Medulla oblongata (tissue), 1 donor: ENCODE results near the gene NTNG1.
A peak's percentile ranks its signal among the peaks of the same experiment; 100 is the strongest.

Experiments used
- DNase-seq: peaks from one replicate; pipeline ENCODE4 v3.0.0-alpha.2; 2015; ENCODE audit errors: extremely low spot score

The NTNG1 gene

GRCh38 chr1:107262467-107263286 is 121.8 kb downstream of the NTNG1 start:
- no peak for DNase-seq

DNA sequence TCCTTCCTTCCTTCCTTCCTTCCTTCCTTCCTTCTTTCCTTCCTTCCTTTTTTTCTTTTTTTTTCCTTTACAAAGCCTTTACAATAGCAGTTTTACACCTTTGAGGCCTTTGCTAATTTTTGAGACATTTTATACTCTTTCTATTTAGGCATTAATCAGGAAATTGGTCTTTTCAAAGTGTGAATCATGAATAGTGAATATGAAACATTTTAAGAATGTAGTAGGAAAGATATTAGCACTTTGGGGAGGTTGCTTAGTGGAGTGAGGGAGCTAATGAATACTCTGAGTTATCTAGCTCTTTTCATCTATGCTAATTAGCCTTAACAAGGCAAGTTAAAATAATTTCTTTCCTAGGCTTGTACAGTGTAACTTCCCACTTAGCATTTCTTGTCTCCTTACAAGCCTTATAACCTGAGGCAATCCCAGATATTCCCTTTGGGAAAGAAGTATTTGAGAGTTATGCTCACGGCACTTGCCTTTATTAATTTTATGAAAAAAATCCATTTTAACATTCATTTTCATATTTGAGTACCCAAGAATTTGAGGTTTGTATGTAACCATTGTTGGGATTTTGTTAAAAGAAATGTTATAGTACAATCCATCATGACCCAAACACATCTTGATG is 122.6 kb downstream of the NTNG1 start:
- DNase-seq = no peak

DNA sequence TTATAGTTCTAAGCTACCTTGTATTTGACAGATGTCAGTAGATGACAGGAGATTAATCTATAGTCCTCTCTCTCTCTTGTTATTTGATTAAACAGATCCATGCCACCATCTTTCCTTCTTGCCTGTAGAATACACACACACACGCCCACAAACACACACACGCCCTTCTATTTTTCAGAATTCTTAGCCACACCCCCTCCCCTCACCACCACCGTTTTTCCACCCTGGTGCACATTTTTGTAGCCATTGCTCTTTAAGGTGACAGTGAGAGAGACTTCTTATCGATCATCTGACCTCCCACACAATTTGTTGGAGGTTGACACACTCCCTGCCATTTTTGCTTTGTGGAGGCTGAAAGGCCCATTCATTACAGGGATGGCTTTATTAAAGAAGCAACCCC is 123.2 kb downstream of the NTNG1 start:
- DNase-seq = no peak

- no peak for DNase-seq
Measured at GRCh38 chr1:107264561-107264960, 123.7 kb downstream of the NTNG1 start.

DNA sequence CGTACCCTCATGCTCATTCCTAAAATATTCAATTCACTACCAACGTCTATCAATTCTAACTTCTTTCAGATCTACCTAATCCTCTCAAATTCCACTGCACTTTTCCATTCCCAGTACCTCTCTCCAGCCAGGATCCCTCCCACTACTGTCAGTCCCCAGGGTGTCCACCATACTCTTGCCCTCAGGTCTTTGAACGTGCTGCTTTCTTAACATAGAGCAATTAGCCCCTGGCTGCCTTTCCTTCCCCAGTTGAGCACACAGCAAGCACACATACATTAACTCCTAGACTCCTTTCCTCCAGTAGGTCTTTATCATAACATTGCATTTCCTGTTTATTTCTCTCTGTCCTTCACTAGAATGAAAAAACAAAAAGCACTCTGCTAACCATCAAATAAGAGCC is 126.7 kb downstream of the NTNG1 start:
- DNase-seq = no peak

GRCh38 chr1:107272321-107272720 is 131.5 kb downstream of the NTNG1 start:
- DNase-seq = no peak

- no peak for DNase-seq
Measured at GRCh38 chr1:107273515-107273914, 132.7 kb downstream of the NTNG1 start.

DNA sequence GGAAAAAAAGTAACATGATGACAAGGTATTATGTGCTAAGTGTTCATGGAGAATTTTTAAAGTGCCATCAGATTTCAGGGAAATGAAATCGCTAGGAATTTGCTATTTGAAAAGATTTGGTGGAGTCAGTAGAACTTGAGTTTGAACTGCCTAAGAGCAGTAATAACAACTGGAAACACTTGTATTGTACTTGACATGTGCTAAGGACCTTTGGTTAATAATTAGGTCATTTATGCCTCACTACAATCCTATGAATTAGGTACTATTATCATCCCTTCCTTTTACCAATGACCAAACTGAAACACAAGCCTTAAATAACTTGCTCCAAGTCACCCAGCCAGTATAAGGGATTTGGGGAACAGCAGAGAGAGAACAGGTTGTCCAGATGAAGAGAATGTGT is 133.4 kb downstream of the NTNG1 start:
- no peak for DNase-seq

DNA sequence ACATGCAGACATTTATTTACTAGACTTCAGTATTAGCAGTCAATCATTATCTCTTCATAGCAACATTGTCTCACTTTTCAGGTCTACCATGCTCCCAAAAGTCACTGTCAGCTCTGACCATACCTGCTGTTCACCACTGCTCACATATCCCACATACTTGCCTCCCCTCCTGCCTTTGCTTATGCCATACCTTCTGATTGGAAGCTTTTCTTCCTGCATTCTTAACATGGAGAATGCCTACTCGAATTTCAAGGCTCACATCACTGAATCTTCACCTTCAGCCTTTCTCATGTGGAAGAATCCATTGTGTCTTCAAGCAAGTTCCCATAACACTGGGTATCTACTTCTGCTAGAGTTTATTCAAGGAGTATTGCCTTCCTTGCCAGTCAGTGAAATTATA is 135.4 kb downstream of the NTNG1 start:
- no peak for DNase-seq

DNA sequence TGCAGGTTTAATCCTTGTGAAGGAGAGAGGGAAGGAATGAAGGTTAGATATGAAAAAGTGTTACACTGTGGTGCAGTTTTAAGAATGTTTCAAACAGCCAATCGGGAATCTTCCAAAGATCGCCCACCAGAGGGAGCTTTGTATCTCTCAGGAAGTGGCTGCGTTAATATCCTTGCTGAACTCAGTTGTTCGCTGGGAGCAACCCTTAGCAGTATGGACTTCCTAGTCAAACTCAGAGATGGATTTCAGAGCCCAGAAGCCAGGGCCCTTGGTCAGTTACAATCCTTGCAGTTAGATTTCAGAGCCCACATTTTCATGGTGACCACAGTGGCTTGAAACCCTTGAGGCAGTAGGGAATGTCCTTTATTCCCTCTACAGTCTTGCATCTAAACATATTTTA is 136.2 kb downstream of the NTNG1 start:
- DNase-seq = peak; percentile 58

GRCh38 chr1:107286125-107286524 is 145.3 kb downstream of the NTNG1 start:
- DNase-seq = no peak

DNA sequence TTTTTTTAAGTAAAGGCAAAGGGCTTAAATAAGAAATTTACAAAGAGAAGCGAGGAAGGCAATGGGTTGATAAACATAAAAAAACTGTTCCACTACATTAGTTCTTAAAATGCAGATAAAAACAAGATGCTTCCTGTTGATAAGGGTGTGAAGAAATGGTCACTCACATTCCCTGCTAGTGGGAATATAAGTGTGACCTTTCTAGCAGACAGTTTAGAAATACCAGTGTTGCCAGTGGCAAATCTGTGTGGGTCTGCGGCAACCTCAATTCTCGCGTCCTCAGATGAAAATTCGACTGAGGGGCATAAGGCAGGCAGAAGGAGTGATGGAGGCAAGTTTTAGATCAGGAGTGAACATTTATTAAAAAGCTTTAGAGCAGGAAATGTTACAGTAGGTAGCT is 151.1 kb downstream of the NTNG1 start:
- DNase-seq = no peak

GRCh38 chr1:107293901-107294613 is 153.2 kb downstream of the NTNG1 start:
- no peak for DNase-seq

GRCh38 chr1:107294686-107295085 is 153.8 kb downstream of the NTNG1 start:
- DNase-seq = no peak

DNA sequence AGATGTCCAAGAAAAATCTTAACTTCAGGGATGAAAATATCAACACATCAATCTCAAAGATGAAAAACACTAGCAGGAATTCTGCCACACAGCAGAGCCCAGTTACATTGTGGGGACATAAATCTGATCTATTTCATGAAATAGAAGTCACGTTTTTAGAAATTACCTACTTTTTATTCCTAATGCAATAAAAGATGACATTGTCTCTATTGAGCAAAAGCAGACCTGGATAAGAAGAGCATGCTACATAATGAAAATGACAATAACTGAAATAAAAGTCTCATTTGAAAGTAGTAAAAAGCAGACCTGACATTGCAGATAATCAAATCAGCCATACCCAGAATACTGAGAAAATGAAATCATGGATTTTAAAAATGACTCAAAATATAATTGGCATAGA is 156.8 kb downstream of the NTNG1 start:
- no peak for DNase-seq

DNA sequence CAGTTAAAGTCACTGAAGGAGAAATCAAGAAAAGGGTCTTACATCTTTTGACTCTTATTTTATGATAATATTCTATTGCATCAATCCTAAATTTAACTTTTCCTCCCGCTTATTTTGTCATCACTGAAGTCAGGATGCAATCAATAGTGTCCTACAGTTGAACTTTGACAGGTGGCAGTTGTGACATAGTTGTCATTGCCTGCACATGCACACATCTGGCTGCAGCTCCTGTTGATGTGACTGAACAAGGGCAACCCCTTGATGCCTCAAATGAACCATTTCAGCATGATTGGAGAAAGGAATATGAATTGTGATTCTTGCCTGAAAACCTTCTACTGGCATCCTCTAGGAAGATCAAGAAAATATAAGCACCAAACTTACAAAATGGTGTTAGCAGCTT is 157.7 kb downstream of the NTNG1 start:
- no peak for DNase-seq

DNA sequence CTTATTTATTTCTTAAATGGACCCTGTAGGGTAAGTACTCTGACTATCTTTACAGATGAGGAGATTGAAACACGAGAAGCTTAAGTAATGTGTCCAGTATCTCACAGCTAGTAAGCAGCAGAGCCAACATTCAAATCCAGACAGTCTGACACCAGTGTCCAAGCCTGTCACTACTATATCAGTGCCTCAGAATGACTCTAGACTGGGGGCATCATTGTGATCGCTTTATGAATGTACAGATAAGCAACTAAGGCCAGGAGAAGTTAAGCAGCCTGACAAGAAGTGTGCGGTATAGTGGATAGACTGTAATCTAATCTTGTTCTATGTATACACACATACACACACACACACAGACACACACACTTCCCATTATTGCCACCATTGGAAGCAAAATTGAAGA is 158.7 kb downstream of the NTNG1 start:
- DNase-seq = no peak

GRCh38 chr1:107309962-107310361 is 169.1 kb downstream of the NTNG1 start:
- DNase-seq = no peak

DNA sequence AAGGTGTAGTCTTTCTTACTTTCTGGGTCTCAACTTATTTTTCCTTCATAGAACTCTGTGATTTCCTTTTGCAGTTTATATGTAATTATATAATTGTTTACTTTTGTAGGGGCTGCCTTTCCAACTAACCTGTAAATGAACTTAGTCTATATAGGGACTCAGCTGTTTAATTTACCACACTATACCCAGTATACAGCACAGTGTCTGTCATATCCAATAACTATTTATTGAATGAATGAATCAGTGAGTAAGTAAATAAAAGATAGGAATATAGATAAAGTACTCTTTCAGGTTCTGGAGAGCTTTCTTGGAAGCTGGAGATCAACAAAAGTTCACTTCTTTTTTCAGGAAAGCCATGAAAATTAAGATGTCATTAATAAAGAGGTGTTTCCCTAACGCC is 174.8 kb downstream of the NTNG1 start:
- DNase-seq = no peak

- no peak for DNase-seq
Measured at GRCh38 chr1:107318932-107319331, 178.1 kb downstream of the NTNG1 start.

GRCh38 chr1:107323784-107324183 is 182.9 kb downstream of the NTNG1 start:
- DNase-seq = no peak

DNA sequence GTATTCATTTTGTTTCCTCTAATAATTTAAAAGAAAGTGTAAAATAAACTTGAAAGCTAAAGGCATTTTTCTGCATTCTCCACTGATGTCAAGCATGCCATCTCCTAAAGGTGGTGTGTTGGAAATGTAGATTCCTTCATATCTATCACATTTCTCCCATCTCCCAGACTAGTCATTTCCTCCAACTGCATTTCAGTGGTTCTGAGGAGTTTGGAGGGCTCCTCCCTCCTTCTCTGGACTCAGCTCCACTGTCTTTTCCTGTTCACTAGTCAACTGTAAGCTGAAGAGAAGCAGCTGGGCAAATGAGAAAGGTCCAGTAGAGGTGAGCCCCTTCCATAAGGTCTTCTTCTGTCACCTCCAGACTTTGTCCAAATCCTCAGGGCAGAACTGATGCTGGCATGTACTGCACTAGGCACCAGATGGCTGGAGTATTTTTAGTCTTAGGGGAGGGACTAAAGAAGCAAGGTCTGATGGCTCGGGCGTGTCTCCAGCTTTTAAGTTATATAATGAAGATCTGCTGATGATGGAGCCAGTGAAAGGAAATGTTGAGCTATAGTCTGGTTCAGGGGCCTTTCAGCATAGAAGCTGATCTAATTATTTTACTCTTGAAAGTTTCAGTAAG is 186.1 kb downstream of the NTNG1 start:
- no peak for DNase-seq
